ENCODE data around the gene DDX56. TPM values are rescaled to one million over a fixed set of nuclear protein-coding genes. Genes with fewer than 3 reads are reported as not detected.
"Not testable (repeated sequence)": the region's sequence is repeated elsewhere in the genome, so short reads cannot be mapped to it uniquely, and the experiment has no call there.

Gene DDX56
- total RNA-seq, 4 donors from 2014 or later = 67.8 to 96.4 (median 88.9) TPM

DNA sequence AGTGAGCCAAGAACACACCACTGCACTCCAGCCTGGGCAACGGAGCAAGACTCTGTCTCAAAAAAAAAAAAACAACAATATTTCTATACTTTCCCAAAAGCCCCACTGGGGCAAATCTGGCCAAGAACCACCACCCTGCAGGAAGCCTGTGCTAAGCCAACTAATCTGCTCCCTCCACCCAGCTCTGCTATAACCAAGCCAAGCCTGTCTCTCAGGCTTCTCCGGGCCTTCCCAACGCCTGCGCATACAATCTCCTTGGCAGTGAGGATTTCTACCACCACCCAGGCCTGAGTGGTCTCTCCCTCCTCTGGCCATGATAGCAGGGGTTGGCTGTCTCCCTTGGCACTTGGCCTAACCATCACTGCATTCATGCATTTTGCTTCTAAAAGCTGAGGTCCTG is 14.2 kb downstream of the DDX56 start:
- DNase-seq = no peak
- Histone ChIP-seq H3K27me3 (no peaks in the 10 kb centered on the region), H3K4me1 (peaks cover 0 to 5% (median 0%) of the 10 kb centered on the region in 4 donors), H3K27ac (no peak overlapping the region), H3K36me3 (peaks cover 0 to 7% (median 0%) of the 10 kb centered on the region in 3 donors), H3K9me3 (no peaks in the 10 kb centered on the region), H3K4me3 (no peak overlapping the region)
- TF ChIP-seq, protein P1, sequence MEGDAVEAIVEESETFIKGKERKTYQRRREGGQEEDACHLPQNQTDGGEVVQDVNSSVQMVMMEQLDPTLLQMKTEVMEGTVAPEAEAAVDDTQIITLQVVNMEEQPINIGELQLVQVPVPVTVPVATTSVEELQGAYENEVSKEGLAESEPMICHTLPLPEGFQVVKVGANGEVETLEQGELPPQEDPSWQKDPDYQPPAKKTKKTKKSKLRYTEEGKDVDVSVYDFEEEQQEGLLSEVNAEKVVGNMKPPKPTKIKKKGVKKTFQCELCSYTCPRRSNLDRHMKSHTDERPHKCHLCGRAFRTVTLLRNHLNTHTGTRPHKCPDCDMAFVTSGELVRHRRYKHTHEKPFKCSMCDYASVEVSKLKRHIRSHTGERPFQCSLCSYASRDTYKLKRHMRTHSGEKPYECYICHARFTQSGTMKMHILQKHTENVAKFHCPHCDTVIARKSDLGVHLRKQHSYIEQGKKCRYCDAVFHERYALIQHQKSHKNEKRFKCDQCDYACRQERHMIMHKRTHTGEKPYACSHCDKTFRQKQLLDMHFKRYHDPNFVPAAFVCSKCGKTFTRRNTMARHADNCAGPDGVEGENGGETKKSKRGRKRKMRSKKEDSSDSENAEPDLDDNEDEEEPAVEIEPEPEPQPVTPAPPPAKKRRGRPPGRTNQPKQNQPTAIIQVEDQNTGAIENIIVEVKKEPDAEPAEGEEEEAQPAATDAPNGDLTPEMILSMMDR (IDR thresholded peaks at IDR 0.05) = no peak
- no peak for TF ChIP-seq POLR2A (IDR thresholded peaks at IDR 0.05)

DNA sequence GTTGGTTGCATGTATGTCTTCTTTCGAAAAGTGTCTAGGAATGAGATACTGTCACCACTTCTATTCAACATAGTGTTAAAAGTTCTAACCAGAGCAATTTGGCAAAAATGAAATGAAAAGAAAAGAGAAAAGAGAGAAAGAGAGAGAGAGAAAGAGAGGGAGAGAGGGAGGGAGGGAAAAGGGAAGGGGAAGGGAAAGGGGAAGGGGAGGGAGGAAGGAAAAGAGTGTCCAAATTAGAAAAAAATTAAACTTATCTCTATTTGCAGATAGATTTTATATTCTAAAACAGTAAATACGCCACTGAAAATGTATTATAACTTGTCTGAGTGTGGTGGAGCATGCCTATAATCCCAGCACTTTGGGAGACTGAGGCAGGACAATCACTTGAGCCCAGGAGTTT is 16.2 kb downstream of the DDX56 start:
- H3K36me3 ChIP-seq = no peaks in the 10 kb centered on the region
- H3K9me3 ChIP-seq = no peaks in the 10 kb centered on the region
- no peak overlapping the region for H3K4me3 ChIP-seq
- DNase-seq = no peak
- H3K4me1 ChIP-seq = peaks cover 0 to 5% (median 0%) of the 10 kb centered on the region in 4 donors
- no peak overlapping the region for H3K27ac ChIP-seq
- TF ChIP-seq POLR2A (IDR thresholded peaks at IDR 0.05) = no peak
- no peaks in the 10 kb centered on the region for H3K27me3 ChIP-seq

DNA sequence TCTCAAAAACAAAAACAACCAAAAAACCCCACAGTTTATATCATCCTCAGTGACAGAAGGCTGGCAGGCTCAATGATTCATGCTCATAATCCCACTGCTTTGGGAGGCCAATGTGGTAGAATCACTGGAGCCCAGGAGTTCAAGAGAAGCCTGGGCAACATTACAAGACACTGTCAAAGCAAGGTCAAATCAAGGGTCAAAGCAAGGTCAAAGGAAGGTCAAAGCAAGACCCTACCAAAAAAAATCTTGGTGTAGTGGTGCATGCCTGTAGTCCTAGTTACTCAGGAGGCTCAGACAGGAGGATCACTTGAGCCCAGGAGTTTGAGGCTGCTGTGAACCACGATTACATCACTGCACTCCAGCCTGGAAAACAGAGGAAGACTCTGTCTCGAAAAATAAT is 18.4 kb downstream of the DDX56 start:
- TF ChIP-seq, protein P1 (IDR thresholded peaks at IDR 0.05) = no peak
- TF ChIP-seq POLR2A (IDR thresholded peaks at IDR 0.05) = no peak
- Histone ChIP-seq H3K36me3 (no peaks in the 10 kb centered on the region), H3K27ac (no peak overlapping the region), H3K4me1 (no peaks in the 10 kb centered on the region), H3K9me3 (no peaks in the 10 kb centered on the region), H3K4me3 (no peak overlapping the region), H3K27me3 (no peaks in the 10 kb centered on the region)
- DNase-seq = no peak

DNA sequence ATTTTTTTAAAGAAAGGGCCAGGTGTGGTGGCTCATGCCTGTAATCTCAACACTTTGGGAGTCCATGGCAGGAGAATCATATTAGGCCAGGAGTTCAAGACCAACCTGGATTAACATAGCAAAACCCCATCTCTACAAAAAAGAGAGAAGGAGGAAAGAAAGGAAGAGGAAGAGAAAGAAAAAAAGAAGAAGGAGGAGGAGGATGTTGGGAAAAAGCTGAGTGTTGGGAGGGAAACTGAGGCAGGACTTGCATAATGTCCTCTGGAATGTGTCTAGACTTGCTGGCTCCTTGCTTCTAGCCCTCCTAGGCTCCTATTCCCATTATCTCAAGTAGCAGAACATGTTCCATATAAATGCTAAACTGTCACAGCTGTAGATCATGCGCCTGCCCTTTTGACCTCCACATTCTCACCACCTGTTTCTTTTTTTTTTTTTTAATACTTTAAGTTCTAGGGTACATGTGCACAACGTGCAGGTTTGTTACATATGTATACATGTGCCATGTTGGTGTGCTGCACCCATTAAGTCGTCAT is 21.2 kb downstream of the DDX56 start:
- H3K4me1 ChIP-seq, DNase-seq: not testable (repeated sequence)

DNA sequence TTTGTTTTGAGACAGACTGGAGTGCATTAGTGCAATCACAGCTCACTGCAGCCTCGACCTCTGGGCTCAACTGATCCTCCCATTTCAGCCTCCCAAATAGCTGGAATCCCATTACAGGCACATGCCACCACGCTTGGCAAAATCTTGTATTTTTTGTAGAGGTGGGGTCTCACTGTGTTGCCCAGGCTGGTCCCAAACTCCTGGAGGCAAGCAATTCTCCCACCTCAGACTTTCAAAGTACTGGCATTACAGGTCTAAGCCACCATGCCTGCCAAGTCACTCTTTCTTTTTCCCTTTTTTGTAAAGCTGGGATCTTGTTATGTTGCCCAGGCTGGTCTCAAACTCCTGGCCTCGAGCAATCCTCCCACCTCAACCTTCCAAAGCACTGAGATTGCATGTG is 24.3 kb downstream of the DDX56 start:
- Histone ChIP-seq H3K4me1 (peaks cover 0 to 6% (median 0%) of the 10 kb centered on the region in 4 donors), H3K27me3 (no peaks in the 10 kb centered on the region), H3K4me3 (no peak overlapping the region), H3K36me3 (no peaks in the 10 kb centered on the region), H3K9me3 (no peaks in the 10 kb centered on the region), H3K27ac (no peak overlapping the region)
- no peak for DNase-seq
- TF ChIP-seq, protein P1 (IDR thresholded peaks at IDR 0.05) = no peak
- no peak for TF ChIP-seq POLR2A (IDR thresholded peaks at IDR 0.05)

More for the DNA sequence above, 21.2 kb downstream of the DDX56 start:
- not testable (repeated sequence) for H3K9me3 ChIP-seq, H3K4me3 ChIP-seq, H3K27me3 ChIP-seq, H3K27ac ChIP-seq, H3K36me3 ChIP-seq

DNA sequence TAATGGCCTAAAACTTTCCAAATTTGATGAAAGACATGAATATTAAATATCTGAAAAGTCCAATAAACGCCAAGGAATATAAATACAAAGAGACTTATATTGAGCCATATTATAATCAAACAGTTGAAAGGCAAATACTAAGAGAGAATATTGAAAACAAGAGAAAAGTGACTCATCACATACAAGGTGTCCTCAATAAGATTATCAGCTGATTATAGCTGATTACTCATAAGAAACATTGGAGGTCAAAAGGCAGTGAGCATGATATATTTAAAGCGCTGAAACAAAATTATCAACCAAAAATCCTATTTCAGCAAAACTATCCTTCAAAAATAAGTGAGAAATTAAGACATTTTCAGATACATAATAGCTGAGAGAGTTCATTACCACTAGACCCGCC is 24.8 kb downstream of the DDX56 start:
- no peaks in the 10 kb centered on the region for H3K36me3 ChIP-seq
- DNase-seq = no peak
- TF ChIP-seq, protein P1 (IDR thresholded peaks at IDR 0.05) = no peak
- no peak for TF ChIP-seq POLR2A (IDR thresholded peaks at IDR 0.05)

More for the DNA sequence above, 24.8 kb downstream of the DDX56 start:
- Histone ChIP-seq H3K4me3 (no peak overlapping the region), H3K4me1 (peaks cover 0 to 6% (median 0%) of the 10 kb centered on the region in 4 donors), H3K27me3 (no peaks in the 10 kb centered on the region), H3K9me3 (no peaks in the 10 kb centered on the region), H3K27ac (no peak overlapping the region)
